NCI-H2227 (cell line): ENCODE measurements around the gene RNF26.

Experiments
- DNase-seq: peaks from one replicate; lab custom pipeline; 2025; ENCODE audit not compliant: unreplicated experiment; lab: John Stamatoyannopoulos, UW

The RNF26 gene

GRCh38 chr11:119335655-119336543 is 1.6 kb downstream of the RNF26 start:
- DNase-seq: no peak

DNA sequence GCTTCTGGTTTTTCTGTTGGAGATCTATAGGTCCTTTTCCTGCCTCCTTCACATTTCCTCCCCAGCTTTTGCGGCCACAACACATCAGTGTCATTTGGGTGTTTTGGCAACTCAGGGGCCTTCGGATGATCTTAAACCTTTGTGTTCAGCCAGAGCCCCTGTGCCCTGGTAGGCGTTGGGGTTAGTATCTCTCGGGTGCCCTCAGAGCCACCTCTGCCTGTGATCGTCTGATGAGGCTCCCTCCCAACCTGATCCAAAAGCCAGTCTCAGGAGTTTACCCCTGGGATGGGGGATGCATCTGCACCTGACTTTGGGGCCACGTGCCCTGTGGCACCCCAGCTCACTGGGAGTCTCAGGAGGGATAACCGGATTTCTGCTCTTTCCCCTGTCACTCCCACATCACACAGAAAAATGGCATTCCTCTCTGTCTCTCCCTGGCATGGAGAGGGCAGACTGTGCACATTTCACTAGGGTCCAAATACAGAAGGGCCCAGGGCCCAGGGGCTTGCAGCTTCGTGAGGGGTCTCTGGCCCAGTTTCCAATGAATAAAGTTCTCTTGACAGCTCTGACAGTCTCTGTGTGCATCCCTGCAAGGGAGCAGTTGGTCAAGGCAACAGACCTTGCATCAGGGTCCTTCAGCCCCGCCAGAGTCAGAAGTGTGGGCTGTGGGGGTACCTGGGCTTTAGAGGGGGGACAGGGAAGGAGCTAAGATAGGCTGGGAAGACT is 2.6 kb downstream of the RNF26 start:
- no peak for DNase-seq

DNA sequence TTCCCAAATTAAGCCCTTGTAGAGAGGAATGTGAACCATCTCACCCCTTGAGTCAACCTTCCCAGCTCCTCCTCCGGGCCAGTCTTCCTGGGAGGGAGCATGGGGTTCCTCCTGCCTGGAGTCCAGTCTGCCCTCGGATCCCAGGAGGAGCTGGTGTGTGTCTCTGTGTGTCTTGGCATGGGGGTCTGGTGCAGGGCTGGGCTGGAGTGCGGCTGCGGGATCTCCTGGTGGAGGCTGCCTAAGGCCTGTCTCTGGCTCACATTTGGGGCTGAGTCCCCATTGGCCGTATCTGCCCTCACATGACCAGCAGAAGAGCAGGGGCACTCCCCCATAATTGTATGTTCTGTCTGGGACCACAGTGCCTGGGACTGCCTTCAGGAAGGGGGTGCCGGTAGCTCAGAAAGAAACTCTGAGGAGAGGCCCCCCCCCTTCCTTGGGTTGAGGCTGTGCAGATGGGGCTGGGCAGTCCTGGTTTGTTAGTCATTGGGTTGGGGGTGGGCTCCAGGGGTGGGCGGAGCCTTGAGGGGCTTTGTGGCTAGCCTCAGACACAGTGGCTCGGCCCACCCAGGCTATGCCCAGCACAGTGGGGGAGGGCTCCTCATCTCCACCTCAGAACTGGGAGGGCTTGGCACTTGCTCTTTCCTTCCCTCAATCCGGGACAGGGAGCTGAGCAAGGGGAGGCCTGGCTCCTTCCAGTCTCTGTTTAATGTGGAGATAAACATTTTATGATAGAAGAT is 3.4 kb downstream of the RNF26 start:
- DNase-seq: no peak

DNA sequence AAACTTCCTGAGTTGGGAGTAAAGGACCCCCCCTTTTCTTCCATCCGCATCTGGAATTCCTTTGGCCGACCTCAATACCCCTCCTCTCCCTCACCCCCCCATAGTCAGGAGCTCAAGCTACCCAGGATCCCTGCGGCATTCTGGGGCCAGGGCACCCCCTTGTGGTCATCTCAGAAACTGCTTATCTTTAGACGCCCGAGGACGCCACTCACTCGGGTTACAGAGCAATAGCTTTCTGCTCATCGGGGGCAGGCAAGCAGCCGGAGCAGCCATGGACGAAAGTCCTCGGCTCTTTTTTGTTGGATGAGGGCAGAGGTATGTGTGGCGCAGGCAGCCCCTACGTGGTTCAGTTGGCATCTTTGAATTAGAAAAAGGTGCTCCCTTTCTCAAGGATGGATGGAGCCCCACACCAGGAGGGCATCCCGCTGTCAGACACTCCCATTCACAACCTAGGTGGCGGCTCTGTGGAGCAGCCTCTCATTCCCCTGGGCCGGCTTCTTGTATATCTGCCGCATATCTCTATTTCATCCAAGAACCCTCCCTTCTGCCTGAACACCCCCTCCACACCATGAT is 4.1 kb downstream of the RNF26 start:
- DNase-seq: peak; percentile 67

DNA sequence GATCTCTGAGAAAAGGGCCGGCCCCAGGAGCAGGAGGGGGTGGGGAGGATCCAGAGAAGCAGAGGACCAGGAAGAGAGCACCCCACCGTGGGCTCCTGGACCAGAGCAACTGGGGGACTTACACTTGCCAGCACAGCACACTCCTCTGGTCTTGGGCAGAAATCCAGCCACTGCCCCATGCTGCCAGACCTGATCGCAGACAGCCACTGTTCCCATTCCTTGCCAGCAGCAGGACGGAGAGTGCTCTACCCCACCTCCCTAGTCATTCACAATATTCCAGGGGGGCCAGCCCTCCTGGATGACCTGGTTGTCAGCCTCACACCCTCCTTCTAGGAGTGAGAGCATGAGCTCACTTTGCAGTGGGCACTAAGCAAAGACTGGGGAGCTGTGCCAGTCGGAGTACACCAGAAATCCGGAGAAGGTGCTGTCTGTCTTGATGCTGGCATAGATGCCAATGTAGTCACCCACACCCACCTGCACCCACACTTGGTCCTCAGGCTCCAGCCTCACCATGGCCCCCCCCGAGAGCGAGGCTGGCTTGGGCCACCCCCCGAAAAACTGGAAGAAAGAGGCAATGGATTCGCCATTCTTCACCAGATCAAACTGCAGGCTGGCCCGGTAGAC is 4.8 kb downstream of the RNF26 start:
- no peak for DNase-seq

GRCh38 chr11:119339589-119340334 is 5.4 kb downstream of the RNF26 start:
- no peak for DNase-seq

- no peak for DNase-seq
Observed at GRCh38 chr11:119340335-119341221, 6.3 kb downstream of the RNF26 start, which contains the start of gene C1QTNF5. C1QTNF5 (minus strand) TSS chr11:119340883; CDS start chr11:119340397, 486 bp downstream.

- no peak for DNase-seq
Observed at GRCh38 chr11:119341222-119342022, 7.1 kb downstream of the RNF26 start.

DNA sequence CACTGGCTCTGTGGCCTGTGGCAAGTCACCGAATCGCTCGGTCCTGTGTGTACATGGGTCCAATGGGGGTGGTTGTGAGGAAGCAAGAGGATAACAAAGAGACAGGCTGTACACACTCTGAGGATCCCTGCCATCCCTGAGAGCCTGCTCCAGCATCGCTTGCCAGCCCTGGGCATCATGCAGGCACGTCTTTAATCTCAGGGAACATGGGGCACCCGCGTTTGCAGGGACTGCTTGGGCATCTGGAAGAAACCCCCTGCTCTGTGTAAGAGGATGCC is 7.6 kb downstream of the RNF26 start:
- no peak for DNase-seq

DNA sequence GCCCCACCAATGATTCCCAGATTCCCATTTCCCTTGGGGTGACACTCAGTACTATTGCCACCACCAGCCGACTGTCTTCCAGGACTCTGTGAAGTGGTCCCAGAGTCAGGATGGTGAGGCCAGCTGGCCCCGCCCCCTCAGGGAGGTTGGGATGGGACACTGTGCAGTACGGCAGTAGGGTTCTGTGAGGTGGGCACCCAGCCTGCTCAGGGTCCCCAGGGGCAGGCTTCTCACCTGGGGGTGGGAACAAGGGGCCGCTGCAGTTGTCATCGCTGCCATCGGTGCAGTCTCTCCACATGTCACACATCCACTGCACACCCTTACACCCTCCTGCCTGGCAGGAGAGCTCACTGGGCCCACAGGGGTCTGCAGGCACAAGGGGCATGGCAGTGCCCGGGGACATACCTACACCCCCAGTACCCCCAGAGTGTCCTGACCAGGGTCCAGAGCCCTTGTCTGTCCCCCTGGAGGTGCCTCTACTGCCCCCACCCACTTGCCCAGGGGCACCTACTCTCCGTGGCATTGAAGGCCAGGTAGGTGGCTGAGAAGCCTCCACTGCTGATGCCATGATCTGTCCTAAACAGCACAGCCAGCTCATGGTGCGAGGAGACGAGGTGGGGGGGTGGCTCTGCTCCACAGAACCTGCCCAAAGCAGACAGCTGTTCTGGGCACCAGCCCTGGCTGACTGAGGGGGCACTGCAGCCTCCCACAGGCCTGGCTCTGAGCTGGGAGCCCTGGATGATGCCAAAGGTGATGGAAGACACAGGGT is 8.2 kb downstream of the RNF26 start:
- DNase-seq: no peak

DNA sequence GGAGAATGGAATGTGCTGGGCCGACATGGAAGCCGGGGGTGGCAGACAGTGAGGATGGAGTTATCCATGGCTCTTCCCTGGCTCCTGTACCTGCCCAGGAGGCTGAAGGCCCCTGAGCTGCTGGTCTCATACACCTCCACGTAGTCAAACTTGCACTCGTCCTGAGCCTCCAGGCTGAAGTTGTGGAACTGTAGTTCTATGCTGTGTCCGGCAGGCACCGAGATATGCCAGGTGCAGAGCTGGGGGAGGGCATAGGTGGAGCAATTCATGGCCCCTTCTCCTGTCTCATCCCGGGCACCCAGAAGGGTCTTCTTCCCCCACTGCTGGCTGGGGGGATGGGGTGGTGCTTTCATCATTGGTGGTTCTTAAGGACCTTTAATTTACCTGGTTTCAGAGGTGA is 9.4 kb downstream of the RNF26 start:
- DNase-seq: no peak

DNA sequence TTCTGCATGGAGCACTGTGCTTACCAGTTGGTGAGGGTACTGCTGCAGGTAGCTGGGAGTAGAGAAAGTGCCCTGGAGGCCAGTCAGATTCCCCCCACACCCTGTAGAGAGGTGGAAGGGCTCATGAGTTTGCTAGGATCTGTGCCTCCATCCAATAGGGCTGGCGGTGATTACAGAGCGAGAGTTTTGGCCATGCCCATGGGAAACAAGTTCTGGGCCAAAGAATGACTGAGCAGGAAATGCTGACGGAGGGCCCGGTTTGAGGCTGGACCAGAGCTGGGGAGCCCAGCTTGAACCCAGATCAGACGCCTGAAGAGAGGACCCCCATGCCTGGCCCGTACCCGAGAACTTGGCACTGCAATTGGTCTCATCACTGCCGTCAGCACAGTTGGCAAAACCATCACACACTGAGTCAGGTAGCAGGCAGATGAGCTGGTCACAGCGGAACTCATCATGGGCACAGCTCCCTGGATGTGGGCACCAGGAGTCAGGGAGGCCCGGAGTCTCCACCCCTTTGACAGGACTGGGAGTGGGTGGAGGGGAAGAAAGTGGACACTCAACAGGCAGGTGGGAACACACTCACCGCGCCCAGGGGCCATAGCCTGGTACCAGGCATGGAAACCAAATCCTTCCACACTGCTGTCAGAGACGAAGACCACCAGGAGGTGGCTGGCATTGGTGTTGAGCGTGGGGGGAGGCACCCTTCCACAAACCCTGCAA is 10.1 kb downstream of the RNF26 start:
- DNase-seq: no peak

DNA sequence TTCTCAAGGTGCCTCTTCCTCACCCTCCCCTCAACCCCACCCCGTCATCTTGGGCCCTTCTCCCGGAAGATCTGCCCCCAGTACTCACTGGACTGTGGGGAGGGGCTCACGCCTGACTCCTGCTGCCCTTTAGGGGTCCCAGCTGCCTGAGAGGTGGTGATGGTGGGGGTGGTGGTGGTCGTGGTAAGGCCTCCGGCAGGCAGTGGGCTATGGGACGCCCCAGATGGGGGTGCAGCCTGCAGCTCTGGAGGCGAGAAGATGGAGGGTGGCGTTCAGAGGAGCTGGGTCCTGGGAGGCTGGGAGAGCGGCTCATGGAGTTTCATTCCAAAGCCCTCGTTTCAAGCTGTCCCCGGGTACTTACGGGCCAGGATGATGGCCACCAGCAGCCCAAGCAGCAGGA is 11.4 kb downstream of the RNF26 start:
- DNase-seq: no peak

DNA sequence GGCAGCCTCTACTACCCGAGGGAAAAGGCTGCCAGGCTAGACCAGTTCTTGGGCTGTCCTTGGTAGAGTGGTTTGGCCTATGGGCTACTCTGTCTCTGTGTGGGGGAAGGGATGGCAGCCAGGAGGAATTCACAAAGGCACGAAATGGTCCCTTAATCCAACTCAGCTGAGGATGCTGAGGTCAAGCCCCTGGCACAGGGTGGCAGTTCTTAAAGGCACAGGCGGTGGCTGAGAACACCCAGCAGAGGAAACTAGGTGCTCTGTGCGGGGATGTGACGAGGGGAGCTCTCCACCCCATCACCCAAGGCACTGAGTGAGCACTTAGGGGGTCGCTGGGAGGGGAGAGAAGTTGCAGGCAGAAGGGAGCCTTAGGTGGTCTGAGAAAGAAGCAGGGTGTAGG is 12.3 kb downstream of the RNF26 start, which contains the start of gene MFRP:
Gene MFRP (minus strand): TSS at position 101 of the 400 bp plus-strand sequence. CDS start 192 bp downstream, outside the sequence.
- DNase-seq: no peak

DNA sequence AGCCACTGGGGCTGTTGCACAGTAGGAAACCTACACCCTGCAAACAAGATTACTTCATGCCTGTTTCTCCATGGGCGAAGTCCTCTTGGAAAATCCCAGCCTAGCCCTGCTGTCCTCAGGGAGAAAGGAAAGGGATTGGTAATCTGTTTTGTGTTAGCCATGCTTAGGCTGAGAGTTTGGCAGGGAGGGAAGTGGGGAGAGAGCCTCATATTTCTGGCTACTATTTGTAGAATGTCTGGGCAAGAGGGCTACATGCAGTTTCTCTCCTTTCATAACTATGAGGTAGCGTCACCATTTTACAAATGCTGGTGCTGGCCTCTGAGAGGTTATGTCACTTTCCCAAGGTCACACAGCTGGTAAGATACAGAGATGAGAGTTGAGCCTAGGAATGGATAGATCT is 12.9 kb downstream of the RNF26 start:
- no peak for DNase-seq

DNA sequence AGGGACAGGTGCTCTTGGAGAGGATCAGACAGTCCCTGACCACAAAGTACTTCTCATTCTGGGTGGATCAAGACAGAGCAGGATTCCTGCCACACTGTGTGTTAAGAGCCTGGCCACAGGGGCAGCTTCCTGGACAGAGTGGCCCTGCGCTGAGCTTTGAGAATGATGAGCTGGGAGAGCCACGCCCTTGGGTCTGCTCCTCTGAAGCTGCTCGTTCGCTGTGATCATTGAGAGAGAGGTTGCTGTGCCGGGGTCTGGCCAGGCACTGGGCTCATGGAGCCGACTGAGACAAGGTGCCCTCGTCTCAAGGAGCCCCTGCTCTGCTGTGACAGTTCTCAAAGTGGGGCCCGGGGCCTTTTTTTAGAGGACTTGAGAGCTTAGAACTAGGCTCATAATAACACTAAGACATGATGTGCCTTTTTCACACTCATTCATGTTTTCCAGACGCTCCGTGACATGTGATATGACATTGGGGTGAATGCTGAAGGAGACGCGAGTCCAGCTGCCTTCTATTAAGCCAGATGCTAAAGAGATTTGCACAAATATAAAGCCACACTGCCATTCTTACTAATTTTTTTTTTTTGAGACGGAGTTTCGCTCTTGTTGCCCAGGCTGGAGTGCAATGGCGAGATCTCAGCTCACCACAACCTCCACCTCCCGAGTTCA is 13.7 kb downstream of the RNF26 start:
- DNase-seq: no peak
